Forelimb muscle (tissue), 1 donor: ENCODE results near the gene NOS1AP. TPM values are rescaled to one million over a fixed set of nuclear protein-coding genes. Genes with fewer than 3 reads are reported as not detected.

Source experiments
- DNase-seq: peaks from one replicate; pipeline ENCODE4 v3.0.0-alpha.2; 2013; ENCODE audit warnings: low read depth
- polyA plus RNA-seq: library from polyadenylated mRNA; unstranded; fragments of 120-200 nt; gene quantifications from one replicate; pipeline ENCODE4 v1.2.1, GENCODE V29; 2013; ENCODE audit not compliant: insufficient read length

The NOS1AP gene
- polyA plus RNA-seq, 1 donor, result 0.56 TPM

- no peak for DNase-seq
These were observed 149.1 kb downstream of the NOS1AP start for GRCh38 chr1:162218546-162218945.

DNA sequence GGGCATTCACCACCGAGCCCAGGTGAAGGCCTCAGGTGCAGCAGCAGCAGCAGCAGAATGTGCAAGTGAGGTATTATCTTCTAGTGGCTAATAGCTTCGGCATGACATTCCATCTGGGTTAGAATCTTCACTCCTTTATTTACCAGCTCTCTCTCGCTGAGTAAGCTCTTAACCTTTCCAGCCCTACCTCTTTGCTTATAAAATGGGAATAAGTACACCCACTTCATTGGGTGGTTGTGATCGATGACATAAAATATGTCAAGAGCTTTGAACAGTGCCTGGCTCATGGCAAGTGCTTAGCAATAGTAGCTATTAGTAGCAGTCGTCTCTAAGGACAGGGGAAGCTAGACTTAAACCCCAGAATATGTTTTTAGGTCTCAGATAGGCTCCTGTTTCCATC is 149.5 kb downstream of the NOS1AP start:
- DNase-seq, result no peak

- no peak for DNase-seq
These were observed 150.0 kb downstream of the NOS1AP start for GRCh38 chr1:162219461-162219860.

- no peak for DNase-seq
These were observed 150.6 kb downstream of the NOS1AP start for GRCh38 chr1:162220009-162220539.

GRCh38 chr1:162222014-162222413 is 152.5 kb downstream of the NOS1AP start:
- DNase-seq, result no peak

GRCh38 chr1:162222730-162223129 is 153.2 kb downstream of the NOS1AP start:
- no peak for DNase-seq

- DNase-seq, result no peak
These were observed 154.0 kb downstream of the NOS1AP start for GRCh38 chr1:162223488-162223887.

GRCh38 chr1:162224267-162224666 is 154.8 kb downstream of the NOS1AP start:
- DNase-seq, result no peak

DNA sequence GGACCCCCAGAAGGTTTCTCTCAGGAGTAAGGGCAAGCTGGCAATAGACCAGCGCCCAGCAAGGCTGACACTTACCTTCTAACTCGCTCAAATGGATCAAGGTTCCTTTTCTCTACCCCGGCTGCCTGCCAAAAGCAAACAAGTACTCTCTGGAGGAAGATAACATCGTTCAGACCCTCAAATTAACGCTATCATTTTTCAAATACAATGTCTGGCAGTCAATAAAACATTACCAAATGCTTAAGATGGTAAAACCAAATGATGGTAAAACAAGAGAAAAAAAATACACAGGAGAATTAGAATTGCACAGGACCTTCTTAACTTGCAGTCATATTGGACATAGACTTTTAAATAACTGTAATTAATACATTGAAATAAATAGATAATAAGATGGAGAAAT is 159.1 kb downstream of the NOS1AP start:
- DNase-seq, result no peak

DNA sequence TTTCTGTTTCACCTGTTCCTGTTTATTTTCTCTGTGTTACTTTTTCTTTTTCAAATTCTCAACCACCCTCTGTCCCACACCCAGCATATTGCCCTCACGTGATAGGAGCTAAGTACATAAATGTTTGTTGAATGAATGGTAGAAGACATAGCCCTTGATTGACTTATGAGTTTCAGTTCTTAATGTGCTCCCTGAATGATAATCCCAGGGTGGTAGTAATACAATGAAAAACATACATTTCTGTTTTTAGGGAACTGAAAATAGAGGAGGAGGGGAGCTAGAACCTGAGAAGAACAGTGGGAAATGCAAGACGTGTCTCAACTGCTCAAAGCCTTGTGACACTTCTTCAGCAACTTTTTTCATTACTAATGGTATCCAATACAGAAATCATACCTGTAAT is 160.1 kb downstream of the NOS1AP start:
- DNase-seq, result no peak

DNA sequence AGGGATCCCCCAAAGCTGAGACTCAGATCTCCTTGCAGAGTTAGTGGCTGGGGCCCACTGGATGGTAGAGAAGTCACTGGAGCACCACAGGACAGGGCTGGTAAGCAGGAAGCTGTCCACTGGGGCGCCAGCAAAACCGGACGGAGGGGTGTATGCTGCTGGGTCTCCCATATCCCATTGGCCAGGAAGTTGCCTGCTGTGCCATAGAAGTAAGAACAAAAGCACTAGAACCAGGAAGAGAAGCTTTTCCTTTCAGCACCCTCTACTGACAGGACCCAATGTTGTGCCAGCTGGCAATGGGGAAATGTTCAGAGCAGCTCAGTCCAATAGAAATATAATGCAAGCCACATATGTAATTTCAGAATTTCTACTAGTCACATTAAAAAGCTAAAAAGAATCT is 160.6 kb downstream of the NOS1AP start:
- DNase-seq, result no peak

DNA sequence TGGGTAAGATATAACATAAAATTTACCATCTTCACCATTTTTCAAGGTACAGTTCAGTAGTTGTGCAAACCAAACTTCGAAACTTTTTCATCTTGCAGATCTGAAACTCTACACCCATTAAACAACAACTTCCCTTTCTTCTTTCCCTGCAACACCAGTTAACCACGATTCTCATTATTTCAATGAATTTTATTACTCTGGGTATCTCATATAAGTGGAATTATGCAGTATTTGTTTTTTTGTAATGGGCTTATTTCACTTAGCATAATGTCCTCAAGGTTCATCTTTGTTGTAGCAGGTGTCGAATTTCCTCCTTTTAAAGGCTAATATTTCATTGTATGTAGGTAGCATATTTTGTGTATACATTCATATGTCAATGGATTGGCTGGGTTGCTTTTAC is 161.0 kb downstream of the NOS1AP start:
- no peak for DNase-seq

- DNase-seq, result no peak
These were observed 162.7 kb downstream of the NOS1AP start for GRCh38 chr1:162232034-162232711.

- no peak for DNase-seq
These were observed 163.6 kb downstream of the NOS1AP start for GRCh38 chr1:162233066-162233465.

DNA sequence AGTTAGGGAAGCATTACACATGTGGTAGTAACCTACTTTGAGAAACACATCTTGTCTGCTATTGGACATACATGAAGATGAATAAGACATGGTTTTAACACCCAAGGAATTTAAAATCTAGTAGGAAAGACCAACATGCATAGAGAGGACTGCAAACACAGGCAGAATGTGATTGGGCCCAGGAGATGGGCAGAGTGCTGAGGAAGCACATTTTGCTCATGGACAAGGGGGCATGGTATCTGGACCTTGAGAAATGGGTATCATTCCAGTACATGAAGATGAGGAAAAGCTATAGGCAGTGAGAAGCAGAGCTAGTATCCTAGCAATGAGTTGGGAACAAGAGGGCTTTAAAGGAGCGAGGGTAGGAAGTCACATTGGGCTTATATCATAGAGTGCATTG is 164.4 kb downstream of the NOS1AP start:
- no peak for DNase-seq

DNA sequence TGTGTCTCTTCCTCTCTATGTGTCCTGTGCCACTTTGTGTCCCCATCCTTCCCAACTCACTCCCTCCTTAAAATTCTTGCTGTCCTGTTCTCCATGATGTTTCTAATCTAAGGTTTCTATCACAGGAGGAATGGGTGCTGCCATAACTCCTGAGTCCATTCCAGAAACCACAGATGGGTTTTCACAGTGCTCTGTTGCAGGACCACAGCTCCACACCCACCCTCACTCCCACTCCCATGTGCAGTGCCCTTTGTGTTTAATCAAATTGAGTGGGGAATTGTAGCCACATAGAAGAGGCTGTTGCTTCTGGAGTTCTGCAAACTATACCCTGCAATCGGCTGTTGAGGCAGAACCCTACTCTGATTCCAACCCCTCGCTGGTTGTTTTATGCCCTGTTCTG is 165.1 kb downstream of the NOS1AP start:
- no peak for DNase-seq

GRCh38 chr1:162235241-162235800 is 165.8 kb downstream of the NOS1AP start:
- no peak for DNase-seq

GRCh38 chr1:162236201-162236600 is 166.7 kb downstream of the NOS1AP start:
- no peak for DNase-seq

- DNase-seq, result no peak
These were observed 167.1 kb downstream of the NOS1AP start for GRCh38 chr1:162236618-162237017.

- DNase-seq, result no peak
These were observed 171.1 kb downstream of the NOS1AP start for GRCh38 chr1:162240577-162240976.

GRCh38 chr1:162242804-162243203 is 173.3 kb downstream of the NOS1AP start:
- DNase-seq, result no peak

DNA sequence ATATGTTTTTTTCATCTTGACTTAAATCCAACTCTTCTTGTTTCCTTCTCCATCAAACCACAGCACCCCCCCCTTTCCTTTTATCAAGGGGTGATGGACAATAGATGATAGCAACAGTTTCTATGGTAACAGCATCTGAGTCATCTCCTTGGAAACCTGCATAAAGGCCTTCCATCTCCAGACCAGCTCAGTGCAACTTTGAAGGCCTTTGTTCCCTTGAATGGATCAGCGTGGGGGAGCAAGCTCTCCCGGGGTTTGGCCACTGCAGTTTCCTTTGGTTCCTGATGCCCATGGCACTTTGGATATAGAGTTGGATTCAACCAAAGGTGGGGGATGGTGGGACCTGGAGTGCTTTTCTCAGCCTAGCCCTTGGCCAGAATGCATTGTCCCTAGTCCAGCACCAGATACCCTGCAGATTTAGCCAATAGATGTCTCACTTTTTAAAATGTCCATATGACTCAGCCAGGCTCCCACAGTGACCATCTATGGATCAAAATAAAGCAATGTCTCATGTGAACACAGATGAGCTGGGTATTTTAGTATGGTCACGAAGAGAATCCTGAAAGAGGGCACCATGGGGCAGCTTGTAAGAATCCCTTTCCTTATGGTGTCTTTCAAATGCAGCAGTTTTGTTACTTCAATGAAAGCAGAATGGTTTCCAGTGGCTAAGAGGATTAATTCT is 179.5 kb downstream of the NOS1AP start:
- DNase-seq, result no peak
